ENCODE results near the gene ZNF883.

GRCh38 chr9:113005777-113006176 is 6.2 kb downstream of the ZNF883 start:
- TF ChIP-seq CTCF (conservative IDR thresholded peaks at IDR 0.05; ENCODE audit: low read depth, low read length) (no peak), EZH2 (IDR thresholded peaks at IDR 0.05; ENCODE audit: low read length, unreplicated experiment) (no peak)
